Panc1 (cell line): ENCODE measurements around the gene SEM1. TPM values are rescaled to one million over a fixed set of nuclear protein-coding genes. Genes with fewer than 3 reads are reported as not detected.

Experiments
- ATAC-seq: fragments of 200-7000 bp; cut with Tn5 transposase; 2 replicates; pipeline ENCODE4 v1.9.1; 2020; ENCODE audit warnings: mild to moderate bottlenecking, moderate library complexity
- BruUV-seq: library from RNA; stranded (reverse); fragments of 400-500 nt; replicated peaks from 2 replicates; lab custom pipeline; 2021; lab: Mats Ljungman, UMichigan
- CTCF ChIA-PET: fragments of 300-600 bp; sonication (Branson Sonifier 250); formaldehyde crosslinking; loops from one replicate; lab custom pipeline; 2022; ENCODE audit warnings: antibody characterized with exemption; lab: Charles Lee
- POLR2A ChIA-PET: fragments of 300-600 bp; sonication (Branson Sonifier 250); formaldehyde crosslinking; loops from one replicate; lab custom pipeline; 2022; ENCODE audit warnings: antibody characterized with exemption; lab: Charles Lee
- DNase-seq: peaks from one replicate; pipeline ENCODE4 v3.0.0-alpha.2; 2010; ENCODE audit warnings: low read depth, low spot score
- H3K27ac ChIP-seq: 2 replicates; pipeline ENCODE4 v1.5.1; 2011; ENCODE audit warnings: mild to moderate bottlenecking, low read length, inconsistent platforms
- H3K27me3 ChIP-seq: fragments of 200-500 bp; sonication (Bioruptor generic); 2 replicates; pipeline ENCODE4 v1.6.0; 2014; ENCODE audit warnings: low read length, inconsistent platforms; ENCODE audit not compliant: control insufficient read depth, insufficient read depth
- H3K36me3 ChIP-seq: fragments of 200-500 bp; sonication (Bioruptor generic); 2 replicates; pipeline ENCODE4 v1.5.1; 2014; ENCODE audit warnings: inconsistent platforms, mild to moderate bottlenecking, low read length, moderate library complexity; ENCODE audit not compliant: control insufficient read depth, insufficient read depth
- H3K4me1 ChIP-seq: 2 replicates; pipeline ENCODE4 v1.5.1; 2011; ENCODE audit warnings: inconsistent platforms, mild to moderate bottlenecking, low read length, moderate library complexity; ENCODE audit not compliant: control insufficient read depth, insufficient read depth
- H3K4me3 ChIP-seq, 2 experiments: 2 replicates each; pipeline ENCODE4 v1.5.1; 2011 to 2012; ENCODE audit warnings: low read depth in 2 of 2, low read length in 2 of 2, mild to moderate bottlenecking in 2 of 2, inconsistent platforms in 1 of 2, moderate library complexity in 1 of 2
- H3K9me3 ChIP-seq: fragments of 200-500 bp; sonication (Bioruptor generic); 2 replicates; pipeline ENCODE4 v1.5.1; 2014; ENCODE audit warnings: low read depth, mild to moderate bottlenecking, inconsistent platforms, low read length, moderate library complexity; ENCODE audit not compliant: control insufficient read depth, insufficient read depth
- POLR2AphosphoS5 ChIP-seq: IDR thresholded peaks from 2 replicates; pipeline ENCODE4 v1.6.1; 2012; ENCODE audit warnings: mild to moderate bottlenecking, low read depth, low read length, moderate library complexity
- SIN3A ChIP-seq: IDR thresholded peaks from 2 replicates; pipeline ENCODE4 v1.6.1; 2012; ENCODE audit warnings: low read depth, mild to moderate bottlenecking, low read length, moderate library complexity, borderline replicate concordance; ENCODE audit not compliant: insufficient read depth
- TCF7L2 ChIP-seq: IDR thresholded peaks from 2 replicates; pipeline ENCODE4 v1.6.1; 2011; ENCODE audit warnings: mild to moderate bottlenecking, low read depth, low read length, inconsistent platforms
- in situ Hi-C: cut with HindIII; loops from 2 replicates; pipeline ENCODE4 v1.10.0; 2016; ENCODE audit warnings: low sequenced_read_pairs, low pct_unique_long_range_greater_than_20kb
- intact Hi-C: fragments of 100-400 bp; cut with micrococcal nuclease; formaldehyde crosslinking; loops from one replicate; pipeline ENCODE4 v1.10.0; 2022; ENCODE audit not compliant: unreplicated experiment
- total RNA-seq: library from RNA; stranded (reverse); gene quantifications from one replicate; pipeline ENCODE4 v1.2.1, GENCODE V29; 2021; ENCODE audit not compliant: unreplicated experiment
- TF ChIP-seq, protein P1 (sequence below): fragments of 450-650 bp; IDR thresholded peaks from 2 replicates; pipeline ENCODE4 v1.5.1; 2017; ENCODE audit warnings: mild to moderate bottlenecking
- TF ChIP-seq, protein P2 (sequence below), 2 experiments: IDR thresholded peaks; 2 replicates each; pipeline ENCODE4 v1.6.1; 2011 to 2012; ENCODE audit warnings: low read depth in 2 of 2, control low read depth in 1 of 2, low read length in 1 of 2, mild to moderate bottlenecking in 1 of 2, moderate library complexity in 1 of 2; ENCODE audit not compliant: insufficient read depth in 1 of 2

The SEM1 gene
- total RNA-seq, 1 experiment from 2014 or later: 67.8 TPM

DNA sequence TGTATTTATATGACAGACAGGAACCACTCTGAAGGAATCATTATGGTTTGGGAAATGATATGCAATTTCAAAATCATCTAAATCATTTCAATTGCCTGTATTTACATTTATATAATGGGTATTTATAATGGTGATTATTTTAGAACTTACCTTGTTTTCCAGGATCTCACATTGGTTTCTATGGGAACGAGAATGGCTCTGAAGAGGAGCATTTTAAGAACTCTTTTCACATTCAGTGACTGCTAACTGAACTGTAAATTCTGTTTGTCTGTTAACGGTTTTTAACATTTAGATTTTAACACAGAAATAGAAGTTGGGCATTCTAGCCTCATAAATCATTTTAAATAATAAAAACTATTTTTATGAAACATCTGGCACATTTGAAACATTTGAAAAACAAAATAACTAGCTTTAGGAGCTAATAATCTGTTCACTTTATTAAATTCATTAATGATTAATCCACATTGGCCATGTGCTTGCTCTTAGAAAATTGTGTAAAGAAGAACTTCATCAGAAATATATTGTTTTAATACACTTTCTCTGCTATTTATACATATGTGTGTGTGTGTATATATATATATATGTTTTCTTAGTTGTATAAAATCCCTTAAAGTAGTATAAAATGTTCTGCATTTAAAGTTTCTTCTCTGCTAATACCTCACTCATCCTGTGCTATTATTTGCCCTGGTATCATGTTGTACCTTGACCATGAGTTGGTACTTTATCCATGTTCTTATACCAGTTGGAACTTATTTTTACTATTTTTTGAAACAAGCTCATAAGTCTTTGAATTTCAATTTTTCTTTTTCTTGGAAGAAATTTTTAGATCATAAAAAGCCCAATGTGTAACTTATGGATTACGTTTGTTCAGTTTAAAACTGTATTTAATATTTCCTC is 8.7 kb upstream of the SEM1 start:
- Histone ChIP-seq H3K9me3 (no peaks in the 10 kb centered on the region), H3K4me3 (no peak overlapping the region), H3K27ac (no peak overlapping the region), H3K36me3 (no peaks in the 10 kb centered on the region), H3K27me3 (peaks cover 5% of the 10 kb centered on the region; the same call in 1 of the 2 replicates), H3K4me1 (no peaks in the 10 kb centered on the region)
- ChIA-PET CTCF (no interaction called here), POLR2A (no interaction called here)
- no peak for ATAC-seq
- TF ChIP-seq, protein P1, sequence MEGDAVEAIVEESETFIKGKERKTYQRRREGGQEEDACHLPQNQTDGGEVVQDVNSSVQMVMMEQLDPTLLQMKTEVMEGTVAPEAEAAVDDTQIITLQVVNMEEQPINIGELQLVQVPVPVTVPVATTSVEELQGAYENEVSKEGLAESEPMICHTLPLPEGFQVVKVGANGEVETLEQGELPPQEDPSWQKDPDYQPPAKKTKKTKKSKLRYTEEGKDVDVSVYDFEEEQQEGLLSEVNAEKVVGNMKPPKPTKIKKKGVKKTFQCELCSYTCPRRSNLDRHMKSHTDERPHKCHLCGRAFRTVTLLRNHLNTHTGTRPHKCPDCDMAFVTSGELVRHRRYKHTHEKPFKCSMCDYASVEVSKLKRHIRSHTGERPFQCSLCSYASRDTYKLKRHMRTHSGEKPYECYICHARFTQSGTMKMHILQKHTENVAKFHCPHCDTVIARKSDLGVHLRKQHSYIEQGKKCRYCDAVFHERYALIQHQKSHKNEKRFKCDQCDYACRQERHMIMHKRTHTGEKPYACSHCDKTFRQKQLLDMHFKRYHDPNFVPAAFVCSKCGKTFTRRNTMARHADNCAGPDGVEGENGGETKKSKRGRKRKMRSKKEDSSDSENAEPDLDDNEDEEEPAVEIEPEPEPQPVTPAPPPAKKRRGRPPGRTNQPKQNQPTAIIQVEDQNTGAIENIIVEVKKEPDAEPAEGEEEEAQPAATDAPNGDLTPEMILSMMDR: no peak
- TF ChIP-seq, protein P2, sequence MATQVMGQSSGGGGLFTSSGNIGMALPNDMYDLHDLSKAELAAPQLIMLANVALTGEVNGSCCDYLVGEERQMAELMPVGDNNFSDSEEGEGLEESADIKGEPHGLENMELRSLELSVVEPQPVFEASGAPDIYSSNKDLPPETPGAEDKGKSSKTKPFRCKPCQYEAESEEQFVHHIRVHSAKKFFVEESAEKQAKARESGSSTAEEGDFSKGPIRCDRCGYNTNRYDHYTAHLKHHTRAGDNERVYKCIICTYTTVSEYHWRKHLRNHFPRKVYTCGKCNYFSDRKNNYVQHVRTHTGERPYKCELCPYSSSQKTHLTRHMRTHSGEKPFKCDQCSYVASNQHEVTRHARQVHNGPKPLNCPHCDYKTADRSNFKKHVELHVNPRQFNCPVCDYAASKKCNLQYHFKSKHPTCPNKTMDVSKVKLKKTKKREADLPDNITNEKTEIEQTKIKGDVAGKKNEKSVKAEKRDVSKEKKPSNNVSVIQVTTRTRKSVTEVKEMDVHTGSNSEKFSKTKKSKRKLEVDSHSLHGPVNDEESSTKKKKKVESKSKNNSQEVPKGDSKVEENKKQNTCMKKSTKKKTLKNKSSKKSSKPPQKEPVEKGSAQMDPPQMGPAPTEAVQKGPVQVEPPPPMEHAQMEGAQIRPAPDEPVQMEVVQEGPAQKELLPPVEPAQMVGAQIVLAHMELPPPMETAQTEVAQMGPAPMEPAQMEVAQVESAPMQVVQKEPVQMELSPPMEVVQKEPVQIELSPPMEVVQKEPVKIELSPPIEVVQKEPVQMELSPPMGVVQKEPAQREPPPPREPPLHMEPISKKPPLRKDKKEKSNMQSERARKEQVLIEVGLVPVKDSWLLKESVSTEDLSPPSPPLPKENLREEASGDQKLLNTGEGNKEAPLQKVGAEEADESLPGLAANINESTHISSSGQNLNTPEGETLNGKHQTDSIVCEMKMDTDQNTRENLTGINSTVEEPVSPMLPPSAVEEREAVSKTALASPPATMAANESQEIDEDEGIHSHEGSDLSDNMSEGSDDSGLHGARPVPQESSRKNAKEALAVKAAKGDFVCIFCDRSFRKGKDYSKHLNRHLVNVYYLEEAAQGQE (IDR thresholded peaks at IDR 0.05; ENCODE audit: insufficient read depth in 1 of 2, low read depth in 2 of 2, low read length in 1 of 2): no peak
- TF ChIP-seq SIN3A (no peak), TCF7L2 (no peak), POLR2AphosphoS5 (no peak)
- in situ Hi-C loops: no loop called here
- intact Hi-C loops: no loop called here
- BruUV-seq: no TSS peak
- no peak for DNase-seq

DNA sequence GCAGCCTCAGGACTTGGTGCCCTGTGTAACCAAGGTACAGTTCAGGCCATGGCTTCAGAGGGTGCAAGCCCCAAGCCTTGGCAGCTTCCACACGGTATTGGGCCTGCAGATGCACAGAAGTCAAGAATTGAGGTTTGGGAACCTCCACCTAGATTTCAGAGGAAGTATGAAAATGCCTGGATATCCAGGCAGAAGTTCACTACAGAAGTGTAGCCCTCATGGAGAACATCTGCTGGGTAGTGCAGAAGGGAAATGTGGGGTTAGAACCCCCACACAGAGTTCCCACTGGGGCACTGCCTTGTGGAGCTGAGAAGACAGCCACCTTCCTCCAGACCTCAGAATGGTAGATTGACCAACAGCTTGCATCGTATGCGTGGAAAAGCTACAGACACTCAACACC is 3.4 kb upstream of the SEM1 start:
- in situ Hi-C loops: no loop called here
- no peak for TF ChIP-seq POLR2AphosphoS5
- no peak for TF ChIP-seq TCF7L2
- no peak for TF ChIP-seq SIN3A
- TF ChIP-seq, protein P2 (IDR thresholded peaks at IDR 0.05; ENCODE audit: insufficient read depth in 1 of 2, low read depth in 2 of 2, low read length in 1 of 2): no peak
- TF ChIP-seq, protein P1: no peak
- Histone ChIP-seq H3K27me3 (0 out of 2 replicates have a peak, but pooled peaks cover 5% of the 10 kb centered on the region), H3K9me3 (no peaks in the 10 kb centered on the region), H3K27ac (no peak overlapping the region), H3K4me1 (peaks cover 5% of the 10 kb centered on the region), H3K36me3 (no peaks in the 10 kb centered on the region; the same call in 1 of the 2 replicates), H3K4me3 (no peak overlapping the region)
- BruUV-seq: no TSS peak
- ChIA-PET CTCF (no interaction called here), POLR2A (no interaction called here)
- DNase-seq (no peak), ATAC-seq (no peak)
- intact Hi-C loops: no loop called here
